ENCODE results near the gene MCF2L2.
A peak's percentile ranks its signal among the peaks of the same experiment; 100 is the strongest.

MCF2L2 gene

DNA sequence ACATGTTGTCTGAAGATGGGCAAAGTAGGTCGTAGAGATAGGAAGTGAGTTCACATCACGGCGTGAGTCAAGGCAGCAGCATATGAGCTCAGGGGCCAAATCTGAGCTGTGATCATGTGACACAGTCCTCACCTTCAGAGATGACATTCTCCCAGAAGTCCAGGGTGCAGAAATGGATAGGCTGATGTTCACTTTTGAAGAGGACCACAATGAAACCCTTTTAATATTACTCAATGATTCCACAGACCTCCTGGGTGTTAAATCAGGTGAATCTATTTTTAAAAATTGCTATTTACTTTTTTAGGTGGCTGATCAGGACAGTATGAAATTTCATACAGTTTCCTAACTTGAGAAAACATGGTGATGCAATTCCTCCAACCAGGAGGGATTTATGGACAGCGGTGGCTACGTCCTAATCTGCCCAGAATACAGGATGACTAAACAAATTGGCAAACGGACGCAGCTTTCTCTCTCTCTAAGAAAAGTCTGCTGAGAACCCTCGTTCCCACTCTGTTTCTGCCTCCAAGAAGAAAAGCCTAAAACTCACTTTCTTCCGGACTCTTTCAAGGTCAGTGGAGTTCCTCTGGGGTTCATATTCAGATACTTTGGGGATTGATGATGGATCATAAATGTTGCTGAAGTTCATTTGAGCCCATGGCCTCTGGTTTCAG lies 141.0 kb downstream of the MCF2L2 start:
- DNase-seq: no peak

DNA sequence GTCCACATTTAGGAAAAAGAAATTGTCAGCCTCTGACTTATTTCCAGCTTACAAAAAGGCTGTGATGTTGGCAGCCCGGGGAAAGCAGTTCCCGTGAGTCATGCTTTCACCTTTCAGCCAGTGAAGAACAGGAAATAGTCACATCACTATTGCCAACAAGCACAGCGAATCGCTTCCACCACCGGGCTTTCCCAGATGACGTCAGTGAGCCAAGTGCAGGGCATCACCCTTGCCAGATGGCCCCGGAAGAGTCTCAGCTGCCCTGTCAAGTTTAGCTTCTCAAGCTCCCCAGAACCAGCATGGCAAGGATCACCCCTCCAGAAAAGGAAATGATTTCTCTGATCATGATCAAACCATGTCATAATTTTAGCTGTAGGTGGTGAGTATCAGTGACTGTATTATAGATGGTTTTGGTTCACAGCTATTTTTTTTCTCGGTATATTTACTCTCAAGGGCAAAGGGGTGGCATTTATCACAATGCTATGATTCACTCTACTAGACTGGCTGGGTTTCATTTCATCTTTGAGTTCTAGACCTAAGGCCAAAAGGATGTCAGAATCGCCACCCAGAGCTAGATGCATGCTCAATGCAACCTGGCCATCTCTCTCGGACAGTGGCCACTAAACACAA lies 142.5 kb downstream of the MCF2L2 start:
- peak; percentile 92 for DNase-seq

GRCh38 chr3:183285318-183285717 lies 143.1 kb downstream of the MCF2L2 start:
- no peak for DNase-seq

- no peak for DNase-seq
These were observed 143.8 kb downstream of the MCF2L2 start for GRCh38 chr3:183284570-183284969.

DNA sequence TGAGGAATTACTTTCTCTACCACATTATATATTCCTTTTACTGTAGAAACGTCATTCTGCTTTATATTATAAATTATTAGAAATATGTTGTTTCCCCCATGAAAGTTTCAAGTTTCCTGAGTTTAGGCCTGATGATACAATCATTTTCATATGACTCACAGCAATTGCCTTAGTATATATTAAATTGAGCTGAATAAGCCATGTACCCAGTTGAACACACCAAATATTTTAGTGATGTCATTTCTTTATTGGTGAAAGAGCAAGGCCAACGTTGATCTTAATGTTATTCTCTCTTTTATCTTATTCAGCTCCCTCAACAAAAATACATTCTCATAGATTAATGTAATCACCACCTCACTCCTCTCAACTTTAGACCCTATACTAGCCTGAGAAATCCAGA lies 144.5 kb downstream of the MCF2L2 start:
- no peak for DNase-seq

DNA sequence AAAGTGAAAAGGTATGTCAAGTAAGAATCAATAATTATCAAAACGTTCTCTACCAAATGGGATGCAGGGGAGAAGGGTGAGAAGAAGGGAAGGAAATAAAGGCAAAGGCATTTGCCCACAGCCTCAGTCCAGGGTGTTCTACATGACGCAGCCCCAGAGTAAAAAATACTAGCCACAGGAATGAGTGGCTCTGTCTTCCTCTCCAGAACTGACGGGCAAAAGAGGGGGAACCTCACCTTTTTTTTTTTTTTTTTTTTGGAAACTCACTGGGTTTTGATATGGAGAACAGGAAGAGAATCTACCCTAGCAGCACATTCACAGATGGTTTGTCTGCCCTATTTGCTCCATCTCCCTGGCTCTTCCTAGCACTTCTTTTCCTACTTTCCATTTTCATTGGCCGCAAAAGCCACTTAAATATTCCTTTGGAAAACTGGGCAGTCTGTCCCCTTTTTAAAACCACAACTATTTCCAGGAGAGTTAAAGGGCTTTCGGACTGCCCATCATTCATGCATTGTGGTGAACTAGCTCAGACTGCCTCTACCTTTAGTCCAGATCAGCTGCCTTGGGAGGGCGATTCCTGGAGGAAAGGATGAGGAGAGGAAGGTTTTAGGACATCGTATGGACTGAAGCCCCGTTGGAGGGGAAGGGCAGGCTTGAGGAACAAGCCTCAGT lies 147.2 kb downstream of the MCF2L2 start:
- DNase-seq: no peak

DNA sequence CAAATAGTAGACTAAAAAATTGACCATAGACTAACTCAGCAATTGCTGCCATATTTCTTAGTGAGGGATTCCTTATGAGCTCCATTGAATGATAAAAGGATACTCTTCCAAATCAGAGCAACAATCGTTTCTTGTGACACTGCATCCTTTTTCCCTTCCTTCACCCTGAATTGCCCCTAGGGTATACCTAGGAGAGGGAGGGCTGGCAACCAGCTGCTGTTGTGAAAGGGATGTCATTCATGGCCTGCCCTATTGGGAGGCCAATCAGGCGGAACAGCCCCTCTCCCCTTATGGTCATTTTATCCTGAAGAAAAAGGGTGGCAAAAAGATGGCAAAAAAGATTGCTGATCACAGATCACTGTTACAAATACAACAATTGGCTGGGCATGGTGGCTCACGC lies 149.0 kb downstream of the MCF2L2 start:
- DNase-seq: no peak

- DNase-seq: no peak
These were observed 149.8 kb downstream of the MCF2L2 start for GRCh38 chr3:183278479-183279088.

- no peak for DNase-seq
These were observed 151.2 kb downstream of the MCF2L2 start for GRCh38 chr3:183277260-183277659.

GRCh38 chr3:183275937-183276336 lies 152.5 kb downstream of the MCF2L2 start:
- no peak for DNase-seq

GRCh38 chr3:183275418-183275817 lies 153.0 kb downstream of the MCF2L2 start:
- no peak for DNase-seq

GRCh38 chr3:183274609-183275008 lies 153.8 kb downstream of the MCF2L2 start:
- no peak for DNase-seq

- DNase-seq: no peak
These were observed 155.6 kb downstream of the MCF2L2 start for GRCh38 chr3:183272791-183273190.

DNA sequence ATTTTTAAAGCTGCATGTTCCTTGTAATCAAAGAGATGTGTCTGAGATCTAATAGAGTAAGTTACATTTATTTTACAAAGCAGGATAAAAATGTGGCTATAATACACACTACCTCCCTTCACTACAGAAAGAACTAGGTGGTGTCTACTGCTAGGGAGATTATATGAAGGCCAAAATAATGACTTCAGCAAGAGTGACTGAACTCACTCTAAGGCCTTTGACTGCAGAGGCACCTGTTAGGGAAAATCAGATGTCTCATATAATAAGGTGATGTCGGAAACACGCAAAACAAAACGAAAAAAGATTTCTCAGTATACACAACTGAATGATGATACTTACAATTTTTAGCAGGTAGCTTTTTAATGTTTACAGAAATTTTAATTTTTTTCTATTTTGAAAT lies 156.3 kb downstream of the MCF2L2 start:
- DNase-seq: no peak

DNA sequence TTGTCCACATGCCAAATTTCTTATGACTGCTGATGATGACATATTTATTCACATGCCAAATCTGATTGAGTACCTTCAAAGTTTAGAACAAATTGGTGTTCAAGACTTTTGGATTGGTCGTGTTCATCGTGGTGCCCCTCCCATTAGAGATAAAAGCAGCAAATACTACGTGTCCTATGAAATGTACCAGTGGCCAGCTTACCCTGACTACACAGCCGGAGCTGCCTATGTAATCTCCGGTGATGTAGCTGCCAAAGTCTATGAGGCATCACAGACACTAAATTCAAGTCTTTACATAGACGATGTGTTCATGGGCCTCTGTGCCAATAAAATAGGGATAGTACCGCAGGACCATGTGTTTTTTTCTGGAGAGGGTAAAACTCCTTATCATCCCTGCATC lies 158.1 kb downstream of the MCF2L2 start:
- no peak for DNase-seq

- no peak for DNase-seq
These were observed 159.1 kb downstream of the MCF2L2 start for GRCh38 chr3:183269345-183269744.

GRCh38 chr3:183268366-183268765 lies 160.1 kb downstream of the MCF2L2 start:
- no peak for DNase-seq

- no peak for DNase-seq
These were observed 161.3 kb downstream of the MCF2L2 start for GRCh38 chr3:183267140-183267539.

DNA sequence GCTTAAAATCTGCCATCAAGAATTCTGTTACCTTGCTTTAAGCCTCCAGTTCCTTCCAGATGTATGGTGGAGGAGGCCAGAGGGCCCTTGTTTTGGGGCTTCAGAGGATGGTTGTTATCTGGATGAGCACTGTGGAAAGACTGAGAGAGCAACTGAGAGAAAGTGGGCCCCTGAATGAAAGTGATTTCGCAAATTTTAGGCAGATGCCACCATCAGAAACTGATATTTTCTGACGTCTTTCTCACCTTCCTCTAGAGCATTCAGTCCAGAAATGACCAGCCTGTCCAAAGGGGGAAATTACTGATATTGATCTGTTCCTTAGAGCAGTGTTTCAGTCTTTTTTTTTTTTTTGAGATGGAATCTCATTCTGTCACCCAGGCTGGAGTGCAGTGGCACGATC lies 162.0 kb downstream of the MCF2L2 start:
- DNase-seq: no peak

DNA sequence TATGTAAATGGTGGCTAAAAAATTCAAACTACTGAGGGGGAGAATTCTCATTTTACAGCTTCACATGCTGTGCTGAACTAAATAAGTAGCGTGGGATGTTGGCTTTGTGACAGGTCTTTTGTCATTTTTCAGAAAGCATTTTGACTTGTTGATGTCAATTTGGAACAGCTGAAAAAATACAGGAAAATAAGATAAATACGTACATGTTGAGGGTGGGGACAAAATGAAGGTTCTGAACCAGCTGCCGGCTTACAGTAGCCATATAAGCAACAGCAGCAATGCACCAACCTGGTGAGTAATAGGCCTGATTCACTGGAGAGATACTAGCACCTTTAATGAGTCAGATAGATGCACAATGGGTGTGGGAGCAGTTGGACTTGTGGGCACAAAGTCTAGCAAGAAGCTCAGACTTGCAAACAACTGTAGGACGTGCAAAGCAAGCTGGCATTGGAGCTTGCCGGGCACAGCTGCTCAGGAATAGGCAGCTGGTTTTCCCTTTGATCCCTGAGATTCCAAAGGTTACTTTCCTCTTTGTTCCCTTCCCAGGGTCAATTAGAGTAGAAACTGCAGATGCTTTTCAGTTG lies 162.5 kb downstream of the MCF2L2 start:
- no peak for DNase-seq

GRCh38 chr3:183265157-183265642 lies 163.2 kb downstream of the MCF2L2 start:
- DNase-seq: no peak

- no peak for DNase-seq
These were observed 164.2 kb downstream of the MCF2L2 start for GRCh38 chr3:183264268-183264667.

GRCh38 chr3:183262875-183263378 lies 165.5 kb downstream of the MCF2L2 start:
- no peak for DNase-seq
